ENCODE results near the gene TYW5. TPM values are rescaled to one million over a fixed set of nuclear protein-coding genes. Genes with fewer than 3 reads are reported as not detected.

Gene TYW5
- total and polyA plus RNA-seq, 2 of the 13 experiments (the other 11 are each of a cell fraction or from before 2014, with no cell fraction given): 8.3 to 14.6 TPM

DNA sequence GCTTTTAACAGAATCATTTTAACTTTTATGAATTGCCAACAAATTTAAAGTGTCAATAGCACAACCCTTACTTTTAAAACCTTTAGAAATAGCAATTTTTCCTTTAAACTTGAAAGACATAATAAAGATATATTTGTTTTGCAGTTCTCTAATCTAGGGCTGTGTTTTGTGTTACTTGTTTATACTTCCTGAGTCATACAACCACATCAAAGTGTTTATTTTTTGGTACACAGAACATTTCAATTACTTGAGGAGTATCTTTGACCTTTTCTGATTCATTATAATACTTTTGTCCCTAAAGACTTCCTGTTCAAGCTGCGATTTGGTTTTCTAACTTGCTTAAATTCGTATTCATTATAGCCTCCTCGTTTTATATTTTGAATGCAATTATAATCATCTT, 21.8 kb downstream of the TYW5 start (continued):
- TF ChIP-seq, protein P1, sequence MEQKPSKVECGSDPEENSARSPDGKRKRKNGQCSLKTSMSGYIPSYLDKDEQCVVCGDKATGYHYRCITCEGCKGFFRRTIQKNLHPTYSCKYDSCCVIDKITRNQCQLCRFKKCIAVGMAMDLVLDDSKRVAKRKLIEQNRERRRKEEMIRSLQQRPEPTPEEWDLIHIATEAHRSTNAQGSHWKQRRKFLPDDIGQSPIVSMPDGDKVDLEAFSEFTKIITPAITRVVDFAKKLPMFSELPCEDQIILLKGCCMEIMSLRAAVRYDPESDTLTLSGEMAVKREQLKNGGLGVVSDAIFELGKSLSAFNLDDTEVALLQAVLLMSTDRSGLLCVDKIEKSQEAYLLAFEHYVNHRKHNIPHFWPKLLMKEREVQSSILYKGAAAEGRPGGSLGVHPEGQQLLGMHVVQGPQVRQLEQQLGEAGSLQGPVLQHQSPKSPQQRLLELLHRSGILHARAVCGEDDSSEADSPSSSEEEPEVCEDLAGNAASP (CRISPR knock-in tag; IDR thresholded peaks at IDR 0.05; ENCODE audit: borderline replicate concordance): no peak
- TF ChIP-seq RBFOX2 (IDR thresholded peaks at IDR 0.05; ENCODE audit: low read depth, low read length): 0 out of 2 replicates have a peak, but pooled peaks have one; percentile 19
- TF ChIP-seq ZNF546 (CRISPR knock-in tag; conservative IDR thresholded peaks at IDR 0.05): no peak
- TF ChIP-seq ZBTB20 (CRISPR knock-in tag; IDR thresholded peaks at IDR 0.05; ENCODE audit: borderline replicate concordance, low read depth): no peak
- TF ChIP-seq HMGXB3 (CRISPR knock-in tag; IDR thresholded peaks at IDR 0.05; ENCODE audit: borderline replicate concordance): no peak
- no peak for TF ChIP-seq FOXP1 (IDR thresholded peaks at IDR 0.05)
- no peak for TF ChIP-seq FOXP1 (CRISPR knock-in tag; IDR thresholded peaks at IDR 0.05)
- no peak for TF ChIP-seq FOXK2 (IDR thresholded peaks at IDR 0.05)
- TF ChIP-seq ZNF614 (CRISPR knock-in tag; IDR thresholded peaks at IDR 0.05; ENCODE audit: borderline replicate concordance): no peak
- TF ChIP-seq NFYB (CRISPR knock-in tag; IDR thresholded peaks at IDR 0.05): no peak
- TF ChIP-seq TFAP4 (IDR thresholded peaks at IDR 0.05; ENCODE audit: borderline replicate concordance, low read depth): no peak
- TF ChIP-seq ZFP36L2 (CRISPR knock-in tag; IDR thresholded peaks at IDR 0.05): no peak
- TF ChIP-seq, protein P2, sequence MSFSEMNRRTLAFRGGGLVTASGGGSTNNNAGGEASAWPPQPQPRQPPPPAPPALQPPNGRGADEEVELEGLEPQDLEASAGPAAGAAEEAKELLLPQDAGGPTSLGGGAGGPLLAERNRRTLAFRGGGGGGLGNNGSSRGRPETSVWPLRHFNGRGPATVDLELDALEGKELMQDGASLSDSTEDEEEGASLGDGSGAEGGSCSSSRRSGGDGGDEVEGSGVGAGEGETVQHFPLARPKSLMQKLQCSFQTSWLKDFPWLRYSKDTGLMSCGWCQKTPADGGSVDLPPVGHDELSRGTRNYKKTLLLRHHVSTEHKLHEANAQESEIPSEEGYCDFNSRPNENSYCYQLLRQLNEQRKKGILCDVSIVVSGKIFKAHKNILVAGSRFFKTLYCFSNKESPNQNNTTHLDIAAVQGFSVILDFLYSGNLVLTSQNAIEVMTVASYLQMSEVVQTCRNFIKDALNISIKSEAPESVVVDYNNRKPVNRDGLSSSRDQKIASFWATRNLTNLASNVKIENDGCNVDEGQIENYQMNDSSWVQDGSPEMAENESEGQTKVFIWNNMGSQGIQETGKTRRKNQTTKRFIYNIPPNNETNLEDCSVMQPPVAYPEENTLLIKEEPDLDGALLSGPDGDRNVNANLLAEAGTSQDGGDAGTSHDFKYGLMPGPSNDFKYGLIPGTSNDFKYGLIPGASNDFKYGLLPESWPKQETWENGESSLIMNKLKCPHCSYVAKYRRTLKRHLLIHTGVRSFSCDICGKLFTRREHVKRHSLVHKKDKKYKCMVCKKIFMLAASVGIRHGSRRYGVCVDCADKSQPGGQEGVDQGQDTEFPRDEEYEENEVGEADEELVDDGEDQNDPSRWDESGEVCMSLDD (CRISPR knock-in tag; IDR thresholded peaks at IDR 0.05; ENCODE audit: borderline replicate concordance): no peak
- peak in 1 of 2 experiments; percentile 44; a peak in 1 of 4 replicates for TF ChIP-seq NR2F1 (CRISPR knock-in tag; IDR thresholded peaks at IDR 0.05)
